ENCODE results near the gene ABCA8. TPM values are rescaled to one million over a fixed set of nuclear protein-coding genes. Genes with fewer than 3 reads are reported as not detected.

ABCA8 gene
- total and polyA plus RNA-seq, 8 donors = 0.88 to 9.8 (median 2.9) TPM

DNA sequence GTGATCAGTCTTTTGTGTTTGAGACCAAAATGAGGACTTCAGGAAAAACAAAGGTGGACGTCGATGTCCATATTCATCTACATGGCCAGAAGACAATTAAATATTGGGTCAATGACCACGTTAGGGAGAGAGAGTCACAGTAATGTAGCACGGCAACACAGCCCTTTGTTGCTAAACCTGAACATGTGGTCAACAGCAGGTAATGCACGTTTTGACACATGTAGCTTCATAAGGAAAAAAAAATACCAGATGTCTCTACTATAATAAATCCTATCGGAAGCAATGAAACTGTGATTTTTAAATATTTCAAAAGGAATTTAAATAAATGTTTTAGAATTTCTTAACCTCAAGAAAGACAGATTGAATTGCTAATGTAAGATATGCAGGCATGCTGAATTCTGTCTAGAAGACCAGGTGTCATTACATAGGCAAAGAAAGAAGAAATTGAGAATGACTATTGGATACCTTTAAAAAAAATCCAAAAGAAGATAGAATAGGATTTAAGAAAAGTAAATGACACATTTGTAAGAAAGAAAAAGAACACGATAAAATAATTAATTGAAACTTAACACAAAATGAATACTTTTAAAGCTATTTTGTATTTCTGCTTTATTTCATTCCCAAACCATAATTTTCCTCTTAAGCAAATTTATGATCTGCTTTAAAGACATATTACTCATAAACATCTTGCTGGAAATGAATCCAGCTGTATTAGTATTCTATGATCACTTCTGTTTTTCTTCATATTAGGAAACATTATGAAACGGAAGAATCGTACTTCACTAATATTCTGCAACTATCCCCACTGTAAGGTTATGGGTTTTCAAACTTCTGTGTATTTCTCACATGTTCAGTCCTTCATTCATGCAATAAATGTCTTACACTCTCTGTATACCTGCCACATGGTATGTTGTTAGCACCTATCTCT lies 30.1 kb downstream of the ABCA8 start:
- Histone ChIP-seq H3K27ac (no peak overlapping the region), H3K4me1 (no peaks in the 10 kb centered on the region), H3K4me3 (no peak overlapping the region), H3K27me3 (no peaks in the 10 kb centered on the region), H3K36me3 (no peaks in the 10 kb centered on the region), H3K9me3 (no peaks in the 10 kb centered on the region)
- intact Hi-C loops (cut with DNase I) = no loop called here
- TF ChIP-seq, protein P1, sequence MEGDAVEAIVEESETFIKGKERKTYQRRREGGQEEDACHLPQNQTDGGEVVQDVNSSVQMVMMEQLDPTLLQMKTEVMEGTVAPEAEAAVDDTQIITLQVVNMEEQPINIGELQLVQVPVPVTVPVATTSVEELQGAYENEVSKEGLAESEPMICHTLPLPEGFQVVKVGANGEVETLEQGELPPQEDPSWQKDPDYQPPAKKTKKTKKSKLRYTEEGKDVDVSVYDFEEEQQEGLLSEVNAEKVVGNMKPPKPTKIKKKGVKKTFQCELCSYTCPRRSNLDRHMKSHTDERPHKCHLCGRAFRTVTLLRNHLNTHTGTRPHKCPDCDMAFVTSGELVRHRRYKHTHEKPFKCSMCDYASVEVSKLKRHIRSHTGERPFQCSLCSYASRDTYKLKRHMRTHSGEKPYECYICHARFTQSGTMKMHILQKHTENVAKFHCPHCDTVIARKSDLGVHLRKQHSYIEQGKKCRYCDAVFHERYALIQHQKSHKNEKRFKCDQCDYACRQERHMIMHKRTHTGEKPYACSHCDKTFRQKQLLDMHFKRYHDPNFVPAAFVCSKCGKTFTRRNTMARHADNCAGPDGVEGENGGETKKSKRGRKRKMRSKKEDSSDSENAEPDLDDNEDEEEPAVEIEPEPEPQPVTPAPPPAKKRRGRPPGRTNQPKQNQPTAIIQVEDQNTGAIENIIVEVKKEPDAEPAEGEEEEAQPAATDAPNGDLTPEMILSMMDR (IDR thresholded peaks at IDR 0.05) = no peak
- ATAC-seq (no peak), FAIRE-seq (no peak), DNase-seq (no peak)
- 73 to 82% methylated on average over 9 of the region's 9 CpGs for WGBS, 2 donors

GRCh38 chr17:68910789-68911431 lies 44.3 kb downstream of the ABCA8 start:
- Histone ChIP-seq H3K9me3 (no peaks in the 10 kb centered on the region), H3K4me3 (no peak overlapping the region), H3K36me3 (no peaks in the 10 kb centered on the region), H3K27ac (no peak overlapping the region), H3K27me3 (no peaks in the 10 kb centered on the region), H3K4me1 (no peaks in the 10 kb centered on the region)
- FAIRE-seq (no peak), DNase-seq (peak in 1 of 6 donors; percentile 12), ATAC-seq (no peak)
- intact Hi-C loops (cut with DNase I) = no loop called here
- TF ChIP-seq, protein P1 (IDR thresholded peaks at IDR 0.05) = no peak
- WGBS, 2 donors = 92 to 100% methylated on average over 2 of the region's 2 CpGs

- FAIRE-seq (no peak), DNase-seq (no peak), ATAC-seq (peak in 1 of 4 donors; percentile 65)
- no peak overlapping the region for H3K27ac ChIP-seq
- 63 to 66% methylated on average over 5 of the region's 5 CpGs for WGBS, 2 donors
- H3K4me3 ChIP-seq = no peak overlapping the region
- no peaks in the 10 kb centered on the region for H3K9me3 ChIP-seq
- no peaks in the 10 kb centered on the region for H3K36me3 ChIP-seq
- TF ChIP-seq, protein P1 (IDR thresholded peaks at IDR 0.05) = no peak
- no peaks in the 10 kb centered on the region for H3K4me1 ChIP-seq
- H3K27me3 ChIP-seq = no peaks in the 10 kb centered on the region
- intact Hi-C loops (cut with DNase I) = no loop called here
Measured at GRCh38 chr17:68910251-68910705, 44.9 kb downstream of the ABCA8 start.

DNA sequence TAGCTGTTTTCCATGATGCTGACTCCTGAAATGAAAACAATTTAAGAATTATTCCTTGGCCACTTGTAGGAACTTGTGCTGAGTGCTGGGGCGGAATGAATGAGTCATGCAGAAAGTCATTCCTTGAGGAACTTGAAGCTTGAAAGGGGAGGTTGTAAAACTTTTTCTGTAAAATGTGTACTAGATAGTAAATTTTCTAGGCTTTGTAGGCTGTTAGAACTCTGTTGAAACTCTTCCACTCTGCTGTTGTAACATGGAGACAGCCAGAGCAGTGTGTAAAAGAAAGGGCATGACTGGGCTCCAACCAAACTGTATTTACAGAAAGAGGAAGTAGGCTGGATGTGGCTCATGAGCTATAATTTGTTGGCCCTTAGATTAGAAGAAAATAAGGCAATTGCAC lies 46.1 kb downstream of the ABCA8 start:
- WGBS, 2 donors = 83 to 85% methylated on average over 1 of the region's 1 CpG
- Histone ChIP-seq H3K27ac (peak overlapping the region in 1 of 4 donors; percentile 14), H3K27me3 (no peaks in the 10 kb centered on the region), H3K36me3 (no peaks in the 10 kb centered on the region), H3K4me3 (no peak overlapping the region), H3K9me3 (no peaks in the 10 kb centered on the region), H3K4me1 (no peaks in the 10 kb centered on the region)
- peak in 3 of 4 donors; percentile 47 to 85 (median 72) for ATAC-seq
- peak; percentile 49 for FAIRE-seq
- TF ChIP-seq, protein P1 (IDR thresholded peaks at IDR 0.05) = no peak
- peak in 1 of 6 donors; percentile 20 for DNase-seq
- intact Hi-C loops (cut with DNase I) = no loop called here

All from pancreas (tissue), 10 donors.